ENCODE results near the gene COL5A1.

COL5A1 gene

GRCh38 chr9:134887219-134887618 is 245.6 kb downstream of the COL5A1 start:
- H3K4me2 ChIP-seq (ENCODE audit: low read length) = no peak overlapping the region

GRCh38 chr9:134887686-134888602 is 246.3 kb downstream of the COL5A1 start:
- no peak overlapping the region for H2BK120ac ChIP-seq (ENCODE audit: low read depth, low read length)
- no peak overlapping the region for H3K9ac ChIP-seq (ENCODE audit: low read length)
- H3K4me3 ChIP-seq (ENCODE audit: low read length) = no peak overlapping the region
- H4K5ac ChIP-seq (ENCODE audit: low read length) = no peak overlapping the region
- H3K4me1 ChIP-seq (ENCODE audit: control insufficient read depth, low read depth, low read length) = no peaks in the 10 kb centered on the region
- no peak overlapping the region for H4K8ac ChIP-seq (ENCODE audit: low read depth, low read length)
- H3K23ac ChIP-seq (ENCODE audit: low read length) = no peak overlapping the region
- H3K79me1 ChIP-seq (ENCODE audit: low read length) = no peaks in the 10 kb centered on the region
- no peak overlapping the region for H3K27ac ChIP-seq (ENCODE audit: low read depth, low read length)
- H2BK5ac ChIP-seq (ENCODE audit: low read length) = no peak overlapping the region
- no peak overlapping the region for H2BK15ac ChIP-seq (replicated peaks; ENCODE audit: low read depth)
- H3K18ac ChIP-seq (ENCODE audit: low read length) = no peak overlapping the region
- no peak overlapping the region for H3K4me2 ChIP-seq (ENCODE audit: low read length)
- no CpG with 5 or more reads among the region's 27 CpGs for WGBS (ENCODE audit: extremely low coverage, insufficient coverage, low lambda C conversion rate)
- DNase-seq = no peak
- H3K79me2 ChIP-seq (ENCODE audit: control insufficient read depth, insufficient read depth, low read length) = no peaks in the 10 kb centered on the region
- no peak overlapping the region for H3K56ac ChIP-seq (ENCODE audit: low read length)
- H3K27me3 ChIP-seq (ENCODE audit: insufficient read depth, low read length, poor library complexity) = no peaks in the 10 kb centered on the region
- H3K4ac ChIP-seq (ENCODE audit: low read depth, low read length) = no peak overlapping the region
- no peak overlapping the region for H2AK5ac ChIP-seq (ENCODE audit: low read length)
- H3K36me3 ChIP-seq (ENCODE audit: control insufficient read depth, insufficient read depth, low read length) = no peaks in the 10 kb centered on the region

More at GRCh38 chr9:134887219-134887618, 245.6 kb downstream of the COL5A1 start:
- H3K4ac ChIP-seq (ENCODE audit: low read depth, low read length) = no peak overlapping the region
- no peak overlapping the region for H3K4me3 ChIP-seq (ENCODE audit: low read length)
- H4K8ac ChIP-seq (ENCODE audit: low read depth, low read length) = no peak overlapping the region
- H3K79me1 ChIP-seq (ENCODE audit: low read length) = no peaks in the 10 kb centered on the region
- H3K27me3 ChIP-seq (ENCODE audit: insufficient read depth, low read length, poor library complexity) = no peaks in the 10 kb centered on the region
- no peaks in the 10 kb centered on the region for H3K4me1 ChIP-seq (ENCODE audit: control insufficient read depth, low read depth, low read length)
- no peak overlapping the region for H3K23ac ChIP-seq (ENCODE audit: low read length)
- no peak overlapping the region for H3K27ac ChIP-seq (ENCODE audit: low read depth, low read length)
- no peak overlapping the region for H2BK15ac ChIP-seq (replicated peaks; ENCODE audit: low read depth)
- no peak overlapping the region for H2BK5ac ChIP-seq (ENCODE audit: low read length)
- H3K9ac ChIP-seq (ENCODE audit: low read length) = no peak overlapping the region
- H2AK5ac ChIP-seq (ENCODE audit: low read length) = no peak overlapping the region
- no peak overlapping the region for H3K56ac ChIP-seq (ENCODE audit: low read length)
- no CpG with 5 or more reads among the region's 10 CpGs for WGBS (ENCODE audit: extremely low coverage, insufficient coverage, low lambda C conversion rate)
- no peak overlapping the region for H3K18ac ChIP-seq (ENCODE audit: low read length)
- H4K5ac ChIP-seq (ENCODE audit: low read length) = no peak overlapping the region
- DNase-seq = no peak
- H3K36me3 ChIP-seq (ENCODE audit: control insufficient read depth, insufficient read depth, low read length) = no peaks in the 10 kb centered on the region
- no peaks in the 10 kb centered on the region for H3K79me2 ChIP-seq (ENCODE audit: control insufficient read depth, insufficient read depth, low read length)
- no peak overlapping the region for H2BK120ac ChIP-seq (ENCODE audit: low read depth, low read length)

GRCh38 chr9:134888603-134889190 is 247.1 kb downstream of the COL5A1 start:
- Histone ChIP-seq H3K9ac (ENCODE audit: low read length) (no peak overlapping the region), H3K79me2 (ENCODE audit: control insufficient read depth, insufficient read depth, low read length) (no peaks in the 10 kb centered on the region)

GRCh38 chr9:134889386-134890154 is 248.0 kb downstream of the COL5A1 start:
- Histone ChIP-seq H3K4me1 (ENCODE audit: control insufficient read depth, low read depth, low read length) (no peaks in the 10 kb centered on the region), H3K23ac (ENCODE audit: low read length) (no peak overlapping the region), H4K5ac (ENCODE audit: low read length) (no peak overlapping the region), H2AK5ac (ENCODE audit: low read length) (no peak overlapping the region), H3K9ac (ENCODE audit: low read length) (no peak overlapping the region), H3K27ac (ENCODE audit: low read depth, low read length) (no peak overlapping the region), H3K18ac (ENCODE audit: low read length) (no peak overlapping the region), H2BK15ac (replicated peaks; ENCODE audit: low read depth) (no peak overlapping the region), H3K79me1 (ENCODE audit: low read length) (no peaks in the 10 kb centered on the region), H3K36me3 (ENCODE audit: control insufficient read depth, insufficient read depth, low read length) (no peaks in the 10 kb centered on the region), H4K8ac (ENCODE audit: low read depth, low read length) (no peak overlapping the region), H2BK120ac (ENCODE audit: low read depth, low read length) (no peak overlapping the region), H3K56ac (ENCODE audit: low read length) (no peak overlapping the region), H3K27me3 (ENCODE audit: insufficient read depth, low read length, poor library complexity) (no peaks in the 10 kb centered on the region), H3K4me3 (ENCODE audit: low read length) (no peak overlapping the region), H3K4ac (ENCODE audit: low read depth, low read length) (no peak overlapping the region), H2BK5ac (ENCODE audit: low read length) (no peak overlapping the region), H3K79me2 (ENCODE audit: control insufficient read depth, insufficient read depth, low read length) (no peaks in the 10 kb centered on the region), H3K4me2 (ENCODE audit: low read length) (no peak overlapping the region)
- no peak for DNase-seq
- WGBS (ENCODE audit: extremely low coverage, insufficient coverage, low lambda C conversion rate) = no CpG with 5 or more reads among the region's 10 CpGs

More at GRCh38 chr9:134888603-134889190, 247.1 kb downstream of the COL5A1 start:
- Histone ChIP-seq H2BK5ac (ENCODE audit: low read length) (no peak overlapping the region), H2AK5ac (ENCODE audit: low read length) (no peak overlapping the region), H3K23ac (ENCODE audit: low read length) (no peak overlapping the region), H3K36me3 (ENCODE audit: control insufficient read depth, insufficient read depth, low read length) (no peaks in the 10 kb centered on the region), H4K5ac (ENCODE audit: low read length) (no peak overlapping the region), H2BK120ac (ENCODE audit: low read depth, low read length) (no peak overlapping the region), H3K79me1 (ENCODE audit: low read length) (no peaks in the 10 kb centered on the region), H2BK15ac (replicated peaks; ENCODE audit: low read depth) (no peak overlapping the region), H3K18ac (ENCODE audit: low read length) (no peak overlapping the region), H4K8ac (ENCODE audit: low read depth, low read length) (no peak overlapping the region), H3K4me3 (ENCODE audit: low read length) (no peak overlapping the region), H3K27me3 (ENCODE audit: insufficient read depth, low read length, poor library complexity) (no peaks in the 10 kb centered on the region), H3K56ac (ENCODE audit: low read length) (no peak overlapping the region), H3K27ac (ENCODE audit: low read depth, low read length) (no peak overlapping the region), H3K4me2 (ENCODE audit: low read length) (no peak overlapping the region), H3K4me1 (ENCODE audit: control insufficient read depth, low read depth, low read length) (no peaks in the 10 kb centered on the region), H3K4ac (ENCODE audit: low read depth, low read length) (no peak overlapping the region)
- WGBS (ENCODE audit: extremely low coverage, insufficient coverage, low lambda C conversion rate) = no CpG with 5 or more reads among the region's 14 CpGs
- no peak for DNase-seq

- Histone ChIP-seq H3K4me2 (ENCODE audit: low read length) (no peak overlapping the region), H4K5ac (ENCODE audit: low read length) (no peak overlapping the region), H3K79me2 (ENCODE audit: control insufficient read depth, insufficient read depth, low read length) (no peaks in the 10 kb centered on the region), H3K27me3 (ENCODE audit: insufficient read depth, low read length, poor library complexity) (no peaks in the 10 kb centered on the region), H3K79me1 (ENCODE audit: low read length) (no peaks in the 10 kb centered on the region), H3K56ac (ENCODE audit: low read length) (no peak overlapping the region), H3K36me3 (ENCODE audit: control insufficient read depth, insufficient read depth, low read length) (no peaks in the 10 kb centered on the region), H4K8ac (ENCODE audit: low read depth, low read length) (no peak overlapping the region), H2BK5ac (ENCODE audit: low read length) (no peak overlapping the region), H3K18ac (ENCODE audit: low read length) (no peak overlapping the region), H3K4ac (ENCODE audit: low read depth, low read length) (no peak overlapping the region), H3K27ac (ENCODE audit: low read depth, low read length) (no peak overlapping the region), H3K9ac (ENCODE audit: low read length) (no peak overlapping the region), H3K4me3 (ENCODE audit: low read length) (no peak overlapping the region), H2AK5ac (ENCODE audit: low read length) (no peak overlapping the region), H2BK120ac (ENCODE audit: low read depth, low read length) (no peak overlapping the region), H3K4me1 (ENCODE audit: control insufficient read depth, low read depth, low read length) (no peaks in the 10 kb centered on the region), H2BK15ac (replicated peaks; ENCODE audit: low read depth) (no peak overlapping the region), H3K23ac (ENCODE audit: low read length) (no peak overlapping the region)
- DNase-seq = no peak
- no CpG with 5 or more reads among the region's 5 CpGs for WGBS (ENCODE audit: extremely low coverage, insufficient coverage, low lambda C conversion rate)
Measured at GRCh38 chr9:134890155-134890495, 248.5 kb downstream of the COL5A1 start.
